LHCN-M2 (cell line): ENCODE data around the gene PTPRR. TPM values are rescaled to one million over a fixed set of nuclear protein-coding genes. Genes with fewer than 3 reads are reported as not detected.
A peak's percentile ranks its signal among the peaks of the same experiment; 100 is the strongest.
"Not testable (repeated sequence)": the region's sequence is repeated elsewhere in the genome, so short reads cannot be mapped to it uniquely, and the experiment has no call there.

Source experiments
- DNase-seq: peaks from one replicate; pipeline ENCODE4 v3.0.0-alpha.2; 2012; ENCODE audit warnings: low read depth
- total RNA-seq: library from RNA; depleted of rRNA; stranded (reverse); fragments of >200 nt; gene quantifications from 2 replicates; pipeline ENCODE4 v1.2.3, GENCODE V29; 2014

Gene PTPRR
- total RNA-seq, 1 experiment from 2014 or later, result 1.4 TPM

GRCh38 chr12:70840656-70841350 is 79.7 kb downstream of the PTPRR start:
- peak; percentile 36 for DNase-seq

- DNase-seq, result no peak
These were observed 81.0 kb downstream of the PTPRR start for GRCh38 chr12:70839544-70839943.

- no peak for DNase-seq
These were observed 82.4 kb downstream of the PTPRR start for GRCh38 chr12:70838127-70838526.

GRCh38 chr12:70837026-70837425 is 83.5 kb downstream of the PTPRR start:
- DNase-seq, result no peak

GRCh38 chr12:70835948-70836347 is 84.6 kb downstream of the PTPRR start:
- no peak for DNase-seq

GRCh38 chr12:70831543-70831942 is 89.0 kb downstream of the PTPRR start:
- DNase-seq, result peak; percentile 23

- no peak for DNase-seq
These were observed 90.1 kb downstream of the PTPRR start for GRCh38 chr12:70830221-70831061.

- DNase-seq, result no peak
These were observed 91.5 kb downstream of the PTPRR start for GRCh38 chr12:70829070-70829469.

GRCh38 chr12:70828351-70828750 is 92.2 kb downstream of the PTPRR start:
- peak; percentile 53 for DNase-seq

- no peak for DNase-seq
These were observed 94.4 kb downstream of the PTPRR start for GRCh38 chr12:70826156-70826555.

GRCh38 chr12:70824511-70824910 is 96.0 kb downstream of the PTPRR start:
- no peak for DNase-seq

- DNase-seq, result peak; percentile 8
These were observed 97.2 kb downstream of the PTPRR start for GRCh38 chr12:70823182-70823976.

- DNase-seq, result no peak
These were observed 98.1 kb downstream of the PTPRR start for GRCh38 chr12:70822412-70822811.

- no peak for DNase-seq
These were observed 104.6 kb downstream of the PTPRR start for GRCh38 chr12:70815971-70816391.

- DNase-seq, result no peak
These were observed 105.5 kb downstream of the PTPRR start for GRCh38 chr12:70815056-70815455.

- no peak for DNase-seq
These were observed 107.0 kb downstream of the PTPRR start for GRCh38 chr12:70813559-70813958.

GRCh38 chr12:70812136-70812535 is 108.4 kb downstream of the PTPRR start:
- DNase-seq, result no peak

- no peak for DNase-seq
These were observed 110.7 kb downstream of the PTPRR start for GRCh38 chr12:70809887-70810286.

- not testable (repeated sequence) for DNase-seq
These were observed 112.5 kb downstream of the PTPRR start for GRCh38 chr12:70807993-70808392.

GRCh38 chr12:70806827-70807226 is 113.7 kb downstream of the PTPRR start:
- DNase-seq, result no peak

GRCh38 chr12:70806043-70806442 is 114.5 kb downstream of the PTPRR start:
- DNase-seq, result no peak
